ENCODE data around the gene LYG1.
"Not testable (repeated sequence)": the region's sequence is repeated elsewhere in the genome, so short reads cannot be mapped to it uniquely, and the experiment has no call there.

The LYG1 gene

GRCh38 chr2:99337113-99338028 is 36.4 kb upstream of the LYG1 start, which contains the start of gene EIF5B:
Gene EIF5B, plus strand, starts transcription at chr2:99337389. Its CDS starts 166 bp downstream, at chr2:99337555.
- Histone ChIP-seq H3K4me3 (peak within 1 kb of the TSS; percentile 87), H3K27ac (peak within 1 kb of the TSS; percentile 85 to 88)
- TF ChIP-seq CTCF (IDR thresholded peaks at IDR 0.05): peak; percentile 8
- DNase-seq (ENCODE audit: low spot score): peak; percentile 96

- TF ChIP-seq CTCF (IDR thresholded peaks at IDR 0.05): peak; percentile 12
- no peak for DNase-seq (ENCODE audit: low spot score)
- peak overlapping the region; percentile 87 for H3K4me3 ChIP-seq
Observed at GRCh38 chr2:99336804-99337112, 35.8 kb upstream of the LYG1 start.

GRCh38 chr2:99335911-99336803 is 35.2 kb upstream of the LYG1 start, which contains the start of gene TXNDC9:
Gene TXNDC9, minus strand, starts transcription at chr2:99336333. Its CDS starts 3,123 bp downstream, at chr2:99333210.
- peak; percentile 99 for DNase-seq (ENCODE audit: low spot score)
- peak within 1 kb of the TSS; percentile 87 for H3K4me3 ChIP-seq
- peak within 1 kb of the TSS; percentile 85 to 88 for H3K27ac ChIP-seq
- TF ChIP-seq CTCF (IDR thresholded peaks at IDR 0.05): no peak

More at GRCh38 chr2:99336804-99337112, 35.8 kb upstream of the LYG1 start:
- H3K27ac ChIP-seq: peak overlapping the region; percentile 85 to 88

GRCh38 chr2:99325384-99325783 is 24.4 kb upstream of the LYG1 start:
- no peak for DNase-seq (ENCODE audit: low spot score)
- TF ChIP-seq CTCF (IDR thresholded peaks at IDR 0.05): no peak
- H3K4me3 ChIP-seq: no peak overlapping the region
- H3K27ac ChIP-seq: no peak overlapping the region

- DNase-seq (ENCODE audit: low spot score); H3K27ac ChIP-seq; H3K4me3 ChIP-seq: not testable (repeated sequence)
Observed at GRCh38 chr2:99317873-99318200, 16.8 kb upstream of the LYG1 start.

- no peak for TF ChIP-seq CTCF (IDR thresholded peaks at IDR 0.05)
- DNase-seq (ENCODE audit: low spot score): no peak
- H3K27ac ChIP-seq: no peak overlapping the region
- no peak overlapping the region for H3K4me3 ChIP-seq
Observed at GRCh38 chr2:99317161-99317872, 16.3 kb upstream of the LYG1 start.

GRCh38 chr2:99299580-99299979 is 1.4 kb downstream of the LYG1 start:
- H3K4me3 ChIP-seq: no peak overlapping the region
- H3K27ac ChIP-seq: no peak overlapping the region
- TF ChIP-seq CTCF (IDR thresholded peaks at IDR 0.05): no peak
- DNase-seq (ENCODE audit: low spot score): no peak
